SK-N-SH (cell line): Measurements from ENCODE around the gene CCT6A. TPM values are rescaled to one million over a fixed set of nuclear protein-coding genes. Genes with fewer than 3 reads are reported as not detected.

ENCODE experiments used
- CTCF ChIA-PET: fragments of 300-600, 350-600 bp; formaldehyde crosslinking; extraction: SDS; loops from one replicate; lab custom pipeline; 2021; lab: Yijun Ruan, JAX
- POLR2A ChIA-PET: fragments of 350-600 bp; sonication (Branson Sonifier 250); formaldehyde crosslinking; extraction: SDS; loops from one replicate; lab custom pipeline; 2020; ENCODE audit warnings: antibody characterized with exemption, inconsistent platforms; lab: Yijun Ruan, JAX
- DNase-seq: peaks from one replicate; pipeline ENCODE4 v3.0.0; 2012
- H2AFZ ChIP-seq: fragments of 200-600 bp; sonication (generic); 2 replicates; pipeline ENCODE4 v1.8.1; 2016; ENCODE audit warnings: antibody characterized with exemption, mild to moderate bottlenecking, low read depth
- H3F3A ChIP-seq: fragments of 200-600 bp; sonication (generic); replicated peaks from 2 replicates; pipeline ENCODE3; 2016; ENCODE audit warnings: antibody characterized with exemption, mild to moderate bottlenecking; ENCODE audit not compliant: insufficient read depth
- H3K27ac ChIP-seq, 2 experiments: fragments of 200-500 bp in 1 of 2; fragments of 200-600 bp in 1 of 2; sonication (Bioruptor generic) in 1 of 2; sonication (generic), shearing (Covaris generic) in 1 of 2; 2 replicates each; pipeline versions ENCODE4 v1.5.1 to v1.6.1; 2014 to 2016; ENCODE audit warnings: low read depth in 2 of 2, inconsistent platforms in 1 of 2, low read length in 1 of 2, mild to moderate bottlenecking in 1 of 2, mixed read lengths in 1 of 2
- H3K27me3 ChIP-seq: fragments of 200-600 bp; sonication (generic), shearing (Covaris generic); 2 replicates; pipeline ENCODE4 v1.6.1; 2016; ENCODE audit warnings: mixed run types; ENCODE audit not compliant: insufficient read depth
- H3K36me3 ChIP-seq, 2 experiments: fragments of 200-500 bp in 1 of 2; fragments of 200-600 bp in 1 of 2; sonication (Bioruptor generic) in 1 of 2; sonication (generic) in 1 of 2; replicated peaks in 1 of 2; 2 replicates each; pipeline versions ENCODE3 to v1.5.1; 2014 to 2016; ENCODE audit warnings: low read length in 1 of 2, mild to moderate bottlenecking in 1 of 2; ENCODE audit not compliant: insufficient read depth in 2 of 2, control insufficient read depth in 1 of 2
- H3K4me1 ChIP-seq, 2 experiments: fragments of 200-500 bp in 1 of 2; fragments of 200-600 bp in 1 of 2; sonication (Bioruptor generic) in 1 of 2; sonication (generic), shearing (Covaris generic) in 1 of 2; 2 replicates each; pipeline versions ENCODE4 v1.5.1 to v1.6.1; 2014 to 2016; ENCODE audit warnings: low read depth in 1 of 2, low read length in 1 of 2, mixed run types in 1 of 2; ENCODE audit not compliant: insufficient read depth in 2 of 2, control insufficient read depth in 1 of 2
- H3K4me2 ChIP-seq: fragments of 200-600 bp; sonication (generic), shearing (Covaris generic); 2 replicates; pipeline ENCODE4 v1.6.1; 2017; ENCODE audit warnings: mixed run types
- H3K4me3 ChIP-seq, 2 experiments: fragments of 200-500 bp in 1 of 2; fragments of 200-600 bp in 1 of 2; sonication (Bioruptor generic) in 1 of 2; sonication (generic), shearing (Covaris generic) in 1 of 2; 2 replicates each; pipeline versions ENCODE4 v1.5.1 to v1.8.1; 2014 to 2016; ENCODE audit warnings: low read depth in 2 of 2, inconsistent platforms in 1 of 2, low read length in 1 of 2, mild to moderate bottlenecking in 1 of 2, mixed read lengths in 1 of 2, moderate library complexity in 1 of 2
- H3K79me2 ChIP-seq: fragments of 200-600 bp; sonication (generic); 2 replicates; pipeline ENCODE4 v1.8.1; 2017; ENCODE audit warnings: mild to moderate bottlenecking; ENCODE audit not compliant: insufficient read depth
- H3K9ac ChIP-seq: fragments of 200-600 bp; sonication (generic); 2 replicates; pipeline ENCODE4 v1.6.1; 2017; ENCODE audit warnings: mixed run types
- H3K9me2 ChIP-seq: fragments of 200-600 bp; sonication (generic); 2 replicates; pipeline ENCODE4 v1.6.1; 2017; ENCODE audit warnings: mixed run types
- H3K9me3 ChIP-seq: fragments of 200-600 bp; sonication (generic); 2 replicates; pipeline ENCODE4 v1.6.1; 2017; ENCODE audit warnings: mixed run types, mild to moderate bottlenecking, moderate library complexity
- H4K20me1 ChIP-seq: fragments of 200-600 bp; sonication (generic); 2 replicates; pipeline ENCODE4 v1.6.1; 2017; ENCODE audit warnings: mild to moderate bottlenecking, mixed run types; ENCODE audit not compliant: insufficient read depth
- CHD2 ChIP-seq: fragments of 150-350 bp; IDR thresholded peaks from 2 replicates; pipeline ENCODE4 v1.6.1; 2018; ENCODE audit warnings: low read length; ENCODE audit not compliant: partially characterized antibody
- ELF1 ChIP-seq: IDR thresholded peaks from 2 replicates; pipeline ENCODE4 v1.4.0; 2012
- EP300 ChIP-seq, 2 experiments: IDR thresholded peaks; 2 replicates each; pipeline versions ENCODE4 v1.4.0 to v1.6.1; 2012; ENCODE audit warnings: borderline replicate concordance in 1 of 2, low read depth in 1 of 2, low read length in 1 of 2
- FOSL2 ChIP-seq: IDR thresholded peaks from 2 replicates; pipeline ENCODE4 v1.4.0; 2012; ENCODE audit warnings: low read depth, mild to moderate bottlenecking, moderate library complexity, borderline replicate concordance
- FOXJ3 ChIP-seq: sonication (generic); formaldehyde crosslinking; IDR thresholded peaks from 2 replicates; pipeline ENCODE4 v1.5.1; 2020; ENCODE audit warnings: mild to moderate bottlenecking, missing genetic modification reagents
- GABPA ChIP-seq: IDR thresholded peaks from 2 replicates; pipeline ENCODE4 v1.4.0; 2012; ENCODE audit warnings: low read depth, mild to moderate bottlenecking
- GATA2 ChIP-seq: sonication (generic); formaldehyde crosslinking; IDR thresholded peaks from 2 replicates; pipeline ENCODE4 v1.5.0; 2020; ENCODE audit warnings: mild to moderate bottlenecking, missing genetic modification reagents
- JUND ChIP-seq: IDR thresholded peaks from 2 replicates; pipeline ENCODE4 v1.4.0; 2012
- MEF2A ChIP-seq: IDR thresholded peaks from 2 replicates; pipeline ENCODE4 v1.4.0; 2012; ENCODE audit warnings: low read depth, borderline replicate concordance
- NRF1 ChIP-seq: IDR thresholded peaks from 2 replicates; pipeline ENCODE4 v1.6.1; 2012; ENCODE audit warnings: low read depth, mild to moderate bottlenecking, low read length
- POLR2AphosphoS5 ChIP-seq: IDR thresholded peaks from 2 replicates; pipeline ENCODE4 v1.6.1; 2012; ENCODE audit warnings: low read depth, low read length
- RAD21 ChIP-seq: IDR thresholded peaks from 2 replicates; pipeline ENCODE4 v1.6.1; 2012; ENCODE audit warnings: mild to moderate bottlenecking, low read length
- RCOR1 ChIP-seq: fragments of 150-350 bp; IDR thresholded peaks from 2 replicates; pipeline ENCODE4 v1.6.1; 2017; ENCODE audit warnings: antibody characterized with exemption, low read length
- RXRA ChIP-seq: IDR thresholded peaks from 2 replicates; pipeline ENCODE4 v1.4.0; 2012; ENCODE audit warnings: low read depth, mild to moderate bottlenecking, borderline replicate concordance
- SIN3A ChIP-seq: IDR thresholded peaks from 2 replicates; pipeline ENCODE4 v1.6.1; 2012; ENCODE audit warnings: low read depth, mild to moderate bottlenecking, low read length, moderate library complexity, borderline replicate concordance
- SMC3 ChIP-seq: IDR thresholded peaks from 2 replicates; pipeline ENCODE4 v1.6.1; 2012; ENCODE audit warnings: low read depth, low read length, improper control_type of control experiment
- TAF1 ChIP-seq: IDR thresholded peaks from 2 replicates; pipeline ENCODE4 v1.6.1; 2012; ENCODE audit warnings: low read depth, mild to moderate bottlenecking, low read length, moderate library complexity, borderline replicate concordance
- TCF12 ChIP-seq: IDR thresholded peaks from 2 replicates; pipeline ENCODE4 v1.4.0; 2012
- TEAD4 ChIP-seq: IDR thresholded peaks from 2 replicates; pipeline ENCODE4 v1.4.0; 2012; ENCODE audit warnings: mild to moderate bottlenecking, borderline replicate concordance; ENCODE audit not compliant: insufficient read depth
- YY1 ChIP-seq: IDR thresholded peaks from 2 replicates; pipeline ENCODE4 v1.4.0; 2012; ENCODE audit warnings: low read depth, mild to moderate bottlenecking
- WGBS: methylation state at CpG from one replicate; pipeline ENCODE4 v1.1.6; 2017; ENCODE audit warnings: low lambda C conversion rate; 5-methylcytosine and 5-hydroxymethylcytosine counted together
- polyA plus RNA-seq, 3 experiments: library from polyadenylated mRNA; depleted of rRNA; stranded (reverse); fragments of >200 nt; gene quantifications; 2 replicates each; pipeline ENCODE4 v1.2.3, GENCODE V29; 2012
- TF ChIP-seq, protein P1 (sequence below): IDR thresholded peaks from 2 replicates; pipeline ENCODE4 v1.4.0; 2012; ENCODE audit warnings: low read depth, borderline replicate concordance
- TF ChIP-seq, protein P2 (sequence below): IDR thresholded peaks from 2 replicates; pipeline ENCODE4 v1.4.0; 2012; ENCODE audit warnings: low read depth
- TF ChIP-seq, protein P3 (sequence below): IDR thresholded peaks from 2 replicates; pipeline ENCODE4 v1.4.0; 2012; ENCODE audit warnings: low read depth, borderline replicate concordance
- TF ChIP-seq, protein P4 (sequence below): IDR thresholded peaks from 2 replicates; pipeline ENCODE4 v1.6.1; 2012; ENCODE audit warnings: mild to moderate bottlenecking, low read depth, low read length, moderate library complexity

The CCT6A gene, protein sequence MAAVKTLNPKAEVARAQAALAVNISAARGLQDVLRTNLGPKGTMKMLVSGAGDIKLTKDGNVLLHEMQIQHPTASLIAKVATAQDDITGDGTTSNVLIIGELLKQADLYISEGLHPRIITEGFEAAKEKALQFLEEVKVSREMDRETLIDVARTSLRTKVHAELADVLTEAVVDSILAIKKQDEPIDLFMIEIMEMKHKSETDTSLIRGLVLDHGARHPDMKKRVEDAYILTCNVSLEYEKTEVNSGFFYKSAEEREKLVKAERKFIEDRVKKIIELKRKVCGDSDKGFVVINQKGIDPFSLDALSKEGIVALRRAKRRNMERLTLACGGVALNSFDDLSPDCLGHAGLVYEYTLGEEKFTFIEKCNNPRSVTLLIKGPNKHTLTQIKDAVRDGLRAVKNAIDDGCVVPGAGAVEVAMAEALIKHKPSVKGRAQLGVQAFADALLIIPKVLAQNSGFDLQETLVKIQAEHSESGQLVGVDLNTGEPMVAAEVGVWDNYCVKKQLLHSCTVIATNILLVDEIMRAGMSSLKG
- 221 and 345 TPM in 2 replicates for polyA plus RNA-seq (2012; rRNA removed)
- 338 and 380 TPM in 2 replicates for polyA plus RNA-seq (2012; cell fraction: cytosol; rRNA removed)
- polyA plus RNA-seq (2012; cell fraction: nucleus; rRNA removed), result 175 and 324 TPM in 2 replicates

DNA sequence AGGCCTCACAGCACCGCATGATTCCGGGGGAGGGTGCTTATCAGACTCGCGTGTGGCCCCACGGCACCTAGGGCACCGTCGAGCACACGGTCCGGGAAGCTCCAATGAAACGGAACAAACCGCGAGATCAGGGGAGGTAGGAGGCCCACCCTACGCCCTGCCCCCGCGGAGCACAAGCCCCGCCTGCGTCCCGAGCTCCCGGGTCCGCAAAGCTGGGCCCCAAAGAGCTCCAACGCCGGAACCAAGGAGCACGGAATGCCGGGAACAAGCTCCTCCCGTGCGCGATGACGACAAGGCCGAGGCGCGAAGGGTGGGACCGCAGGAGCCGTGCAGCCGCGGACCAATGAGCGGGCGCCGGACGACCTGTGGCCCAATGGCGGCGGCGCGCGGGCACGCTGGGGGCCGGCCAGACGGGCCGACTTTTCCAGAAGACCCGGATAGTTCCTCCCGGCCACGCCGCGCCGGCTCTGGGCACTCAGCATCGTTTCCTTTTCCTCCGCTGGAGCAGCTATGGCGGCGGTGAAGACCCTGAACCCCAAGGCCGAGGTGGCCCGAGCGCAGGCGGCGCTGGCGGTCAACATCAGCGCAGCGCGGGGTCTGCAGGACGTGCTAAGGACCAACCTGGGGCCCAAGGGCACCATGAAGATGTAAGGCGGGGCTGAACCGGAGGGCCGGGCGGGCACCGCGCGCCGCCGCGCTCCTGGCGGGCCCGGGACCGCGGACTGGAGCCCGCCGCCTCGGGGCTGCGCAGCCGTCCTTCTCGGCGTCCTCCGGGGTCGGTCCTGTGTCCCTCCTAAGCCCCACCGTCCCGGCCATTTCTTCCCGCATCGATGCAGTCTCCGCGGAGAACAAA is at the start of gene CCT6A, which contains the start of gene PSPH:
TSS of gene CCT6A (plus strand) at position 427 of the 853 bp plus-strand sequence. CDS start at position 511, 84 bp downstream.
TSS of gene PSPH (minus strand) at position 106 of the 853 bp plus-strand sequence. CDS start 30,232 bp downstream, outside the sequence.
- H4K20me1 ChIP-seq, result peaks cover 16% of the 10 kb centered on the region
- H2AFZ ChIP-seq, result peak within 1 kb of the TSS; percentile 89
- CTCF ChIA-PET, result interaction anchor here (0.6 to 2.1 kb wide), 8 partner anchors 11 to 44 kb away, joined by 3 to 13 read pairs (median 4); partner anchors contain the start of gene SUMF2
- H3K4me3 ChIP-seq, result peak within 1 kb of the TSS; percentile 74 to 98
- no peaks in the 10 kb centered on the region for H3K27me3 ChIP-seq
- peaks cover 32 to 40% of the 10 kb centered on the region in 2 experiments for H3K36me3 ChIP-seq
- 1% methylated on average over 51 of the region's 97 CpGs for WGBS
- peaks cover 58% of the 10 kb centered on the region for H3F3A ChIP-seq
- POLR2A ChIA-PET, result interaction anchor here (0.8 to 2.5 kb wide), 16 partner anchors 9 to 55 kb away, joined by 3 to 36 read pairs (median 4); partner anchors contain the start of genes CHCHD2, PHKG1 and SUMF2
- H3K27ac ChIP-seq, result peak within 1 kb of the TSS; percentile 85 to 90
- peak within 1 kb of the TSS; percentile 91 for H3K4me2 ChIP-seq
- H3K9me3 ChIP-seq, result no peaks in the 10 kb centered on the region
- peak; percentile 99 for DNase-seq
- H3K9ac ChIP-seq, result peak within 1 kb of the TSS; percentile 93
- no peaks in the 10 kb centered on the region for H3K9me2 ChIP-seq
- peaks cover 78% of the 10 kb centered on the region for H3K79me2 ChIP-seq
- peaks cover 22 to 52% of the 10 kb centered on the region in 2 experiments for H3K4me1 ChIP-seq
- no peak for TF ChIP-seq FOSL2
- no peak for TF ChIP-seq TEAD4
- TF ChIP-seq, protein P1, sequence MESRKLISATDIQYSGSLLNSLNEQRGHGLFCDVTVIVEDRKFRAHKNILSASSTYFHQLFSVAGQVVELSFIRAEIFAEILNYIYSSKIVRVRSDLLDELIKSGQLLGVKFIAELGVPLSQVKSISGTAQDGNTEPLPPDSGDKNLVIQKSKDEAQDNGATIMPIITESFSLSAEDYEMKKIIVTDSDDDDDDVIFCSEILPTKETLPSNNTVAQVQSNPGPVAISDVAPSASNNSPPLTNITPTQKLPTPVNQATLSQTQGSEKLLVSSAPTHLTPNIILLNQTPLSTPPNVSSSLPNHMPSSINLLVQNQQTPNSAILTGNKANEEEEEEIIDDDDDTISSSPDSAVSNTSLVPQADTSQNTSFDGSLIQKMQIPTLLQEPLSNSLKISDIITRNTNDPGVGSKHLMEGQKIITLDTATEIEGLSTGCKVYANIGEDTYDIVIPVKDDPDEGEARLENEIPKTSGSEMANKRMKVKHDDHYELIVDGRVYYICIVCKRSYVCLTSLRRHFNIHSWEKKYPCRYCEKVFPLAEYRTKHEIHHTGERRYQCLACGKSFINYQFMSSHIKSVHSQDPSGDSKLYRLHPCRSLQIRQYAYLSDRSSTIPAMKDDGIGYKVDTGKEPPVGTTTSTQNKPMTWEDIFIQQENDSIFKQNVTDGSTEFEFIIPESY, result peak; percentile 95
- TF ChIP-seq, protein P2, sequence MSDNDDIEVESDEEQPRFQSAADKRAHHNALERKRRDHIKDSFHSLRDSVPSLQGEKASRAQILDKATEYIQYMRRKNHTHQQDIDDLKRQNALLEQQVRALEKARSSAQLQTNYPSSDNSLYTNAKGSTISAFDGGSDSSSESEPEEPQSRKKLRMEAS, result peak; percentile 86
- TF ChIP-seq POLR2AphosphoS5, result peak; percentile 92
- TF ChIP-seq TCF12, result peak; percentile 29; the same call in 1 of the 2 replicates
- TF ChIP-seq SMC3, result no peak
- peak; percentile 24 to 50; a peak in 3 of 4 replicates for TF ChIP-seq EP300 (IDR thresholded peaks at IDR 0.05; ENCODE audit: borderline replicate concordance in 1 of 2, low read depth in 1 of 2, low read length in 1 of 2)
- TF ChIP-seq RXRA, result no peak
- TF ChIP-seq CHD2, result peak; percentile 98
- no peak; the same call in 1 of the 2 replicates for TF ChIP-seq FOXJ3 (CRISPR knock-in tag)
- TF ChIP-seq RCOR1, result no peak
- TF ChIP-seq TAF1, result peak; percentile 77; the same call in 1 of the 2 replicates
- TF ChIP-seq YY1, result peak; percentile 92
- TF ChIP-seq GABPA, result peak; percentile 76
- peak; percentile 52 for TF ChIP-seq SIN3A
- peak; percentile 80 for TF ChIP-seq ELF1
- TF ChIP-seq, protein P3, sequence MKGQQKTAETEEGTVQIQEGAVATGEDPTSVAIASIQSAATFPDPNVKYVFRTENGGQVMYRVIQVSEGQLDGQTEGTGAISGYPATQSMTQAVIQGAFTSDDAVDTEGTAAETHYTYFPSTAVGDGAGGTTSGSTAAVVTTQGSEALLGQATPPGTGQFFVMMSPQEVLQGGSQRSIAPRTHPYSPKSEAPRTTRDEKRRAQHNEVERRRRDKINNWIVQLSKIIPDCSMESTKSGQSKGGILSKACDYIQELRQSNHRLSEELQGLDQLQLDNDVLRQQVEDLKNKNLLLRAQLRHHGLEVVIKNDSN, result peak; percentile 18; the same call in 1 of the 2 replicates
- no peak; the same call in 1 of the 2 replicates for TF ChIP-seq RAD21
- TF ChIP-seq NRF1, result peak; percentile 53
- TF ChIP-seq MEF2A, result no peak; the same call in 1 of the 2 replicates
- TF ChIP-seq GATA2 (CRISPR knock-in tag), result peak; percentile 44
- no peak for TF ChIP-seq JUND
- TF ChIP-seq, protein P4, sequence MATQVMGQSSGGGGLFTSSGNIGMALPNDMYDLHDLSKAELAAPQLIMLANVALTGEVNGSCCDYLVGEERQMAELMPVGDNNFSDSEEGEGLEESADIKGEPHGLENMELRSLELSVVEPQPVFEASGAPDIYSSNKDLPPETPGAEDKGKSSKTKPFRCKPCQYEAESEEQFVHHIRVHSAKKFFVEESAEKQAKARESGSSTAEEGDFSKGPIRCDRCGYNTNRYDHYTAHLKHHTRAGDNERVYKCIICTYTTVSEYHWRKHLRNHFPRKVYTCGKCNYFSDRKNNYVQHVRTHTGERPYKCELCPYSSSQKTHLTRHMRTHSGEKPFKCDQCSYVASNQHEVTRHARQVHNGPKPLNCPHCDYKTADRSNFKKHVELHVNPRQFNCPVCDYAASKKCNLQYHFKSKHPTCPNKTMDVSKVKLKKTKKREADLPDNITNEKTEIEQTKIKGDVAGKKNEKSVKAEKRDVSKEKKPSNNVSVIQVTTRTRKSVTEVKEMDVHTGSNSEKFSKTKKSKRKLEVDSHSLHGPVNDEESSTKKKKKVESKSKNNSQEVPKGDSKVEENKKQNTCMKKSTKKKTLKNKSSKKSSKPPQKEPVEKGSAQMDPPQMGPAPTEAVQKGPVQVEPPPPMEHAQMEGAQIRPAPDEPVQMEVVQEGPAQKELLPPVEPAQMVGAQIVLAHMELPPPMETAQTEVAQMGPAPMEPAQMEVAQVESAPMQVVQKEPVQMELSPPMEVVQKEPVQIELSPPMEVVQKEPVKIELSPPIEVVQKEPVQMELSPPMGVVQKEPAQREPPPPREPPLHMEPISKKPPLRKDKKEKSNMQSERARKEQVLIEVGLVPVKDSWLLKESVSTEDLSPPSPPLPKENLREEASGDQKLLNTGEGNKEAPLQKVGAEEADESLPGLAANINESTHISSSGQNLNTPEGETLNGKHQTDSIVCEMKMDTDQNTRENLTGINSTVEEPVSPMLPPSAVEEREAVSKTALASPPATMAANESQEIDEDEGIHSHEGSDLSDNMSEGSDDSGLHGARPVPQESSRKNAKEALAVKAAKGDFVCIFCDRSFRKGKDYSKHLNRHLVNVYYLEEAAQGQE, result peak; percentile 73
